Endothelial cell (in vitro differentiated cells): ENCODE data around the gene PLCH2. TPM values are rescaled to one million over a fixed set of nuclear protein-coding genes. Genes with fewer than 3 reads are reported as not detected.

ENCODE experiments used
- DNase-seq: peaks from one replicate; pipeline ENCODE4 v3.0.0; 2021; ENCODE audit warnings: low spot score
- H3K27ac Mint-ChIP-seq: one replicate; pipeline ENCODE4 v1.8.0; 2021; ENCODE audit warnings: mixed read lengths, inconsistent platforms; ENCODE audit not compliant: unreplicated experiment
- H3K27me3 Mint-ChIP-seq: one replicate; pipeline ENCODE4 v1.8.0; 2021; ENCODE audit warnings: mild to moderate bottlenecking, moderate library complexity, mixed read lengths, inconsistent platforms; ENCODE audit not compliant: unreplicated experiment
- H3K36me3 Mint-ChIP-seq: one replicate; pipeline ENCODE4 v1.8.0; 2021; ENCODE audit warnings: mild to moderate bottlenecking, low read depth, mixed read lengths, inconsistent platforms; ENCODE audit not compliant: unreplicated experiment
- H3K4me1 Mint-ChIP-seq: one replicate; pipeline ENCODE4 v1.8.0; 2021; ENCODE audit warnings: mild to moderate bottlenecking, mixed read lengths, inconsistent platforms; ENCODE audit not compliant: unreplicated experiment
- H3K4me3 Mint-ChIP-seq: one replicate; pipeline ENCODE4 v1.8.0; 2021; ENCODE audit warnings: mild to moderate bottlenecking, mixed read lengths, inconsistent platforms; ENCODE audit not compliant: unreplicated experiment
- H3K9me3 Mint-ChIP-seq: one replicate; pipeline ENCODE4 v1.8.0; 2021; ENCODE audit warnings: mixed read lengths, inconsistent platforms; ENCODE audit not compliant: unreplicated experiment
- CTCF ChIP-seq: fragments of 200-600 bp; sonication (generic); IDR thresholded peaks from one replicate; pipeline ENCODE4 v1.5.0; 2021; ENCODE audit warnings: antibody characterized with exemption; ENCODE audit not compliant: unreplicated experiment
- total RNA-seq: library from RNA; stranded (reverse); fragmentation: NEBNext Ultra II Directional; extraction: Animal tissue kit (Norgen Biotek cat#: 25700); gene quantifications from one replicate; pipeline ENCODE4 v1.2.1, GENCODE V29; 2021; ENCODE audit not compliant: unreplicated experiment

Gene PLCH2
- total RNA-seq, 1 donor from 2014 or later = not detected

DNA sequence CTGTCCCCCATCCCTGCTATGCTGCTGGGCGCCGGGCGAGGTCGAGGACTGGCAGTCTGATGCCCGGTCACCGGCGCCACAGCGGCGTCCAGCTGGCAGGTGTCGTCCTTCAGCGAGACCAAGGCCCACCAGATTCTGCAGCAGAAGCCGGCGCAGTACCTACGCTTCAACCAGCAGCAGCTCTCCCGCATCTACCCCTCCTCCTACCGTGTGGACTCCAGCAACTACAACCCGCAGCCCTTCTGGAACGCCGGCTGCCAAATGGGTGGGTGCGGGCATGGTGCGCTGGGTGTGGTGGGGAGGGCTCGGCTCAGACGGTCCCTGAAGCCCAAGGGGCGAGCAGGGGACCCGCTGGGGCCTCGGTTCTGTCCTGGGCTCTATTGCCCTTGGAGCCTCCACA, 20.7 kb downstream of the PLCH2 start:
- Mint-ChIP-seq H3K27me3 (peaks cover 6% of the 10 kb centered on the region), H3K4me1 (no peaks in the 10 kb centered on the region), H3K4me3 (no peak overlapping the region), H3K27ac (no peak overlapping the region), H3K36me3 (no peaks in the 10 kb centered on the region), H3K9me3 (no peaks in the 10 kb centered on the region)
- TF ChIP-seq CTCF = no peak
- no peak for DNase-seq

DNA sequence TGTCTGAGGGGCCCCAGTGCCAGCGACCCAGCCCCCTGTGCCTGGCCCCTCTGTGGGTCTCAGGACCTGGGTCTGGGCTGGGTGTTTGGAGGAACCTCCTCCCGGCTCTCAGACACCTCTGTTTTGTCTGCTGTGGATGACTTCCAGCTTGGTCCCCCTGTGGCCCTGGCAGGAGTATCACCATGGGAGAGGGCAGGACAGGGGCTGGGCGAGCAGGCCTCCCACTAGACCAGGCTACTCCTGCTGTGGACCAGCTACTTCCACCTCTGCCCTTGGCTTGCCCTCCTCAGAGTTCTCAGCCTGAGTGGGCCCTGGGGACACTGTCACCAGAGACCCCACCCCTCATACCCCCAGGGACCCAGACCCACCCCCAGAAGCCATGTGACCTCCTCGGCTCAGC, 21.8 kb downstream of the PLCH2 start:
- Mint-ChIP-seq H3K27ac (no peak overlapping the region), H3K36me3 (no peaks in the 10 kb centered on the region)

GRCh38 chr1:2498648-2499047, 22.6 kb downstream of the PLCH2 start:
- no peak for TF ChIP-seq CTCF
- Mint-ChIP-seq H3K9me3 (no peaks in the 10 kb centered on the region), H3K4me3 (no peak overlapping the region), H3K4me1 (no peaks in the 10 kb centered on the region), H3K27ac (no peak overlapping the region), H3K36me3 (no peaks in the 10 kb centered on the region), H3K27me3 (peaks cover 3% of the 10 kb centered on the region)
- DNase-seq = no peak

More for the DNA sequence above, 21.8 kb downstream of the PLCH2 start:
- Mint-ChIP-seq H3K4me1 (no peaks in the 10 kb centered on the region), H3K27me3 (peaks cover 3% of the 10 kb centered on the region), H3K4me3 (no peak overlapping the region), H3K9me3 (no peaks in the 10 kb centered on the region)
- TF ChIP-seq CTCF = no peak
- DNase-seq = no peak

- DNase-seq = no peak
- no peak for TF ChIP-seq CTCF
- no peak overlapping the region for H3K4me3 Mint-ChIP-seq
- no peaks in the 10 kb centered on the region for H3K36me3 Mint-ChIP-seq
- H3K27ac Mint-ChIP-seq = no peak overlapping the region
- no peaks in the 10 kb centered on the region for H3K9me3 Mint-ChIP-seq
- peaks cover 3% of the 10 kb centered on the region for H3K27me3 Mint-ChIP-seq
- H3K4me1 Mint-ChIP-seq = no peaks in the 10 kb centered on the region
These were observed 23.2 kb downstream of the PLCH2 start for GRCh38 chr1:2499260-2499659.

DNA sequence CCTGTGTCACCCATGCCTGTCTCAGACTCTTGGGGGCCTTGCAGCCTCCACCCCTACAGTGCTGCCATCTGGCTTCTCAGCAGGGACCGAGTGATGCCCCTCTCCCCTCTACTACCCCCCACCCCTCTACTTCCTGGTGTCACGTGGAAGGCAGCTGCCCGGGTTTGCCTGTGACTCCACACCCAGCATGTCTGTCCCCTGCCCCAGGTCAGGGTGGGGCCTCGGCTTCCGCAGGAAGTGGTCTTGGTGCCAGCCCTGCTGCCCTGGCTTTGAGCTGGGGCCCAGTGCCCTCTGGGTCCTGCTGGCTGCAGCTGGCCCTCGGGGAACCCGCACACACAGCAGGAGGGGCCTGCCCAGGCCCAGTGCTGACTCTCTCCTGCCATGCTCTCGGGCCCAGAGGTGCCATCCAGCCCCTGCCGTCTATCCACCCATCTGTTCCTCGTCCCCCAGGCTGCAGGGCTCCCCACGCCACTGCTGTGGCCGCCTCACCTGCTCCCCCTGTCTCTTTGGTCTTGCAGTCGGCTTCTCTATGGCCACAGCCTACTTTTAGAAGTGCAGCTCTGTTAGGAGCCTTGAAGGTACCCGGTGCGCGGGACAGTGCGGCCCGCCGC, 24.0 kb downstream of the PLCH2 start:
- Mint-ChIP-seq H3K4me1 (no peaks in the 10 kb centered on the region), H3K27me3 (peaks cover 2% of the 10 kb centered on the region), H3K9me3 (no peaks in the 10 kb centered on the region), H3K27ac (no peak overlapping the region), H3K36me3 (no peaks in the 10 kb centered on the region), H3K4me3 (no peak overlapping the region)
- no peak for TF ChIP-seq CTCF
- DNase-seq = no peak
